HEK293 (cell line): ENCODE results near the gene ALLC.

Experiments
- CTCF ChIA-PET: fragments of 350-600 bp; formaldehyde crosslinking; extraction: SDS; loops from one replicate; lab custom pipeline; 2021; ENCODE audit warnings: antibody characterized with exemption; lab: Yijun Ruan, JAX
- POLR2A ChIA-PET: fragments of 300-600 bp; formaldehyde crosslinking; extraction: SDS; loops from one replicate; lab custom pipeline; 2020; ENCODE audit warnings: antibody characterized with exemption, inconsistent platforms; lab: Yijun Ruan, JAX
- H3K27ac ChIP-seq: fragments of 200-500 bp; sonication (Bioruptor generic); 2 replicates; pipeline ENCODE4 v1.5.1; 2014; ENCODE audit warnings: low read depth, low read length, control low read depth, inconsistent platforms; ENCODE audit errors: extremely low read depth
- H3K36me3 ChIP-seq, 2 experiments: fragments of 200-500 bp in 1 of 2; sonication (Bioruptor generic) in 1 of 2; 1 replicate in 1 of 2; 2 replicates in 1 of 2; pipeline ENCODE4 v1.5.1; 2014 to 2017; ENCODE audit warnings: inconsistent platforms in 2 of 2, low read length in 2 of 2; ENCODE audit not compliant: control insufficient read depth in 2 of 2, insufficient read depth in 1 of 2
- H3K4me1 ChIP-seq: fragments of 200-500 bp; sonication (Bioruptor generic); 2 replicates; pipeline ENCODE4 v1.5.1; 2014; ENCODE audit warnings: mild to moderate bottlenecking, low read length, inconsistent platforms; ENCODE audit not compliant: control insufficient read depth, insufficient read depth
- H3K4me3 ChIP-seq: 2 replicates; pipeline ENCODE4 v1.5.1; 2011; ENCODE audit warnings: low read depth, mild to moderate bottlenecking, control low read depth, low read length, moderate library complexity
- H3K9me3 ChIP-seq: fragments of 200-500 bp; sonication (Bioruptor generic); 2 replicates; pipeline ENCODE4 v1.5.1; 2014; ENCODE audit warnings: low read depth, low read length, inconsistent platforms; ENCODE audit not compliant: control insufficient read depth, insufficient read depth
- BCL11B ChIP-seq: fragments of 450-650 bp; formaldehyde crosslinking; IDR thresholded peaks from 2 replicates; pipeline ENCODE4 v1.5.1; 2016; ENCODE audit warnings: low read depth, missing biosample characterization, missing genetic modification characterization
- GLI2 ChIP-seq: fragments of 450-650 bp; formaldehyde crosslinking; IDR thresholded peaks from 2 replicates; pipeline ENCODE4; 2017; ENCODE audit warnings: missing biosample characterization, missing genetic modification characterization, low read depth, borderline replicate concordance
- HOXD13 ChIP-seq: sonication (generic); formaldehyde crosslinking; IDR thresholded peaks from 2 replicates; pipeline ENCODE4 v1.8.0; 2022; ENCODE audit warnings: missing genetic modification reagents, borderline replicate concordance
- MYNN ChIP-seq: fragments of 450-650 bp; formaldehyde crosslinking; IDR thresholded peaks from 2 replicates; pipeline ENCODE4 v1.5.1; 2016; ENCODE audit warnings: missing biosample characterization, missing genetic modification characterization, borderline replicate concordance
- MZF1 ChIP-seq: fragments of 450-650 bp; formaldehyde crosslinking; IDR thresholded peaks from 2 replicates; pipeline ENCODE4 v1.5.1; 2017; ENCODE audit warnings: missing biosample characterization, missing genetic modification characterization, borderline replicate concordance
- OVOL3 ChIP-seq: fragments of 450-650 bp; formaldehyde crosslinking; IDR thresholded peaks from 2 replicates; pipeline ENCODE4 v1.5.1; 2016; ENCODE audit warnings: missing biosample characterization, missing genetic modification characterization
- RBAK ChIP-seq: fragments of 450-650 bp; formaldehyde crosslinking; IDR thresholded peaks from 2 replicates; pipeline ENCODE4 v1.5.1; 2016; ENCODE audit warnings: missing biosample characterization, missing genetic modification characterization
- YY1 ChIP-seq: fragments of 450-650 bp; formaldehyde crosslinking; IDR thresholded peaks from 2 replicates; pipeline ENCODE4 v1.5.1; 2018; ENCODE audit warnings: missing biosample characterization, missing genetic modification characterization
- ZFP41 ChIP-seq: fragments of 450-650 bp; formaldehyde crosslinking; IDR thresholded peaks from 2 replicates; pipeline ENCODE4 v1.5.1; 2016; ENCODE audit warnings: missing biosample characterization, missing genetic modification characterization, borderline replicate concordance
- ZNF10 ChIP-seq: fragments of 450-650 bp; formaldehyde crosslinking; IDR thresholded peaks from 2 replicates; pipeline ENCODE4 v1.5.1; 2017; ENCODE audit warnings: missing biosample characterization, missing genetic modification characterization
- ZNF211 ChIP-seq: fragments of 450-650 bp; formaldehyde crosslinking; IDR thresholded peaks from 2 replicates; pipeline ENCODE4 v1.5.1; 2016; ENCODE audit warnings: low read depth, missing biosample characterization, missing genetic modification characterization
- ZNF214 ChIP-seq: fragments of 450-650 bp; formaldehyde crosslinking; IDR thresholded peaks from 2 replicates; pipeline ENCODE4 v1.5.1; 2017; ENCODE audit warnings: missing biosample characterization, mild to moderate bottlenecking, missing genetic modification characterization, borderline replicate concordance
- ZNF311 ChIP-seq: fragments of 450-650 bp; formaldehyde crosslinking; IDR thresholded peaks from 2 replicates; pipeline ENCODE4 v1.5.1; 2017; ENCODE audit warnings: missing biosample characterization, missing genetic modification characterization, borderline replicate concordance
- ZNF341 ChIP-seq: fragments of 450-650 bp; formaldehyde crosslinking; IDR thresholded peaks from 2 replicates; pipeline ENCODE4; 2016; ENCODE audit warnings: low read depth, missing biosample characterization, missing genetic modification characterization
- ZNF48 ChIP-seq: fragments of 450-650 bp; formaldehyde crosslinking; IDR thresholded peaks from 2 replicates; pipeline ENCODE4 v1.5.1; 2016; ENCODE audit warnings: missing biosample characterization, missing genetic modification characterization
- ZNF529 ChIP-seq: fragments of 450-650 bp; formaldehyde crosslinking; IDR thresholded peaks from 2 replicates; pipeline ENCODE4 v1.5.1; 2017; ENCODE audit warnings: missing genetic modification characterization, missing biosample characterization; ENCODE audit not compliant: insufficient replicate concordance
- ZNF544 ChIP-seq: fragments of 450-650 bp; formaldehyde crosslinking; IDR thresholded peaks from 2 replicates; pipeline ENCODE4 v1.5.0; 2017; ENCODE audit warnings: missing biosample characterization, missing genetic modification characterization
- ZNF548 ChIP-seq: fragments of 450-650 bp; formaldehyde crosslinking; IDR thresholded peaks from 2 replicates; pipeline ENCODE4 v1.5.1; 2016; ENCODE audit warnings: missing biosample characterization, missing genetic modification characterization
- ZNF571 ChIP-seq: fragments of 450-650 bp; formaldehyde crosslinking; IDR thresholded peaks from 2 replicates; pipeline ENCODE4 v1.5.0; 2017; ENCODE audit warnings: missing biosample characterization, missing genetic modification characterization
- ZNF610 ChIP-seq: fragments of 450-650 bp; formaldehyde crosslinking; IDR thresholded peaks from 2 replicates; pipeline ENCODE4 v1.5.1; 2016; ENCODE audit warnings: missing biosample characterization, missing genetic modification characterization, borderline replicate concordance
- ZNF623 ChIP-seq: fragments of 450-650 bp; formaldehyde crosslinking; IDR thresholded peaks from 2 replicates; pipeline ENCODE4 v1.5.1; 2016; ENCODE audit warnings: missing biosample characterization, missing genetic modification characterization
- ZNF654 ChIP-seq: fragments of 450-650 bp; formaldehyde crosslinking; IDR thresholded peaks from 2 replicates; pipeline ENCODE4 v1.5.1; 2016; ENCODE audit warnings: low read depth, missing biosample characterization, missing genetic modification characterization
- ZNF664 ChIP-seq: fragments of 450-650 bp; formaldehyde crosslinking; IDR thresholded peaks from 2 replicates; pipeline ENCODE4 v1.5.1; 2016; ENCODE audit warnings: missing biosample characterization, missing genetic modification characterization
- ZNF677 ChIP-seq: fragments of 450-650 bp; IDR thresholded peaks from 2 replicates; pipeline ENCODE4 v1.5.0; 2018; ENCODE audit warnings: missing biosample characterization, mild to moderate bottlenecking, missing genetic modification characterization, moderate library complexity
- ZXDB ChIP-seq: fragments of 450-650 bp; formaldehyde crosslinking; IDR thresholded peaks from 2 replicates; pipeline ENCODE4 v1.5.1; 2016; ENCODE audit warnings: missing biosample characterization, missing genetic modification characterization
- TF ChIP-seq, protein P1 (sequence below): fragments of 450-650 bp; formaldehyde crosslinking; IDR thresholded peaks from 2 replicates; pipeline ENCODE4 v1.5.1; 2017; ENCODE audit warnings: missing biosample characterization, missing genetic modification characterization
- TF ChIP-seq, protein P2 (sequence below): fragments of 450-650 bp; formaldehyde crosslinking; IDR thresholded peaks from 2 replicates; pipeline ENCODE4 v1.5.1; 2016; ENCODE audit warnings: missing biosample characterization, missing genetic modification characterization
- TF ChIP-seq, protein P3 (sequence below): fragments of 450-650 bp; IDR thresholded peaks from 2 replicates; pipeline ENCODE4 v1.5.1; 2018; ENCODE audit warnings: missing biosample characterization, missing genetic modification characterization
- TF ChIP-seq, protein P4 (sequence below): fragments of 450-650 bp; formaldehyde crosslinking; IDR thresholded peaks from 2 replicates; pipeline ENCODE4 v1.5.1; 2016; ENCODE audit warnings: missing biosample characterization, missing genetic modification characterization

ALLC gene

DNA sequence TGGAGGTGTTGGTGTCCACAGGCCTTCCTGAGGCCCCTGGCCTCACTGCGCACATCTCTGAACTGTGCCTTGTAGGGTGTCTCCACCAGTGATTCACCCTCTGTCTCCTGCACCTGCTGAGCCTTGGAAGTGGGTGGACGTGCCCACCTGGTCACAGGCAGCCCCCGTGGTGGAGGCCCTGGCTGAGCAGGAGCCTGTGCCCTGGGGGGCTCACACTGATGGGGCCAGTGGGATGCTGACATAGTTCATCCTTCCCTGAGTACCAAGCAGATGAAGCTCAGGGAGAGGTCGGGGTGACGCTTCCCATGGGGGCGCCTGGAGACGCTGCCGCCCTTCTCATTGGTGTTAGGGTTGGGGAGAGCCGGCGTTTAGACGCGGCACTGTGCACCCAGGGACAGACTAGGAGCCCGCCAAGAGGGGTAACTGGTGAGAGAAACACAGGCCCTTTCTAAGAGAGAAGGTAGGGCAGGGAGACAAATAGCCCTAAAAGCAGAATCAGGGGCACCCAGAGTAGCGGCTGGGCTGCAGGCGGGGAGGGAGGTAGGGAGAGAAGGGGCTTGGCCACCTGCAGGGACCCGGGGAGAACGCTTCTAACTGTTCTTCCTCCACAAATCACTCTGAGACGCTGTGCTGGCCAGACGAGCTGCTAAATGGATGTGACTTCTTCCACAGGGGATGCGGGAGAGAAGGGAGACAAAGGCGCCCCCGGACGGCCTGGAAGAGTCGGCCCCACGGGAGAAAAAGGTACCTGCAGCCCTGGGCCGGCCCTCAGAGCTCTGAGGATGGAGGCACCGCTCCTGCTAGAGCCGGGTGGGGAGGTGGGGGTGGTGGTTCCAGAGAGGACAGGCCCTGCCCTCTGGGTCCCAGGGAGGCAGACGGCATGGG lies 45.1 kb upstream of the ALLC start:
- Histone ChIP-seq H3K27ac (no peak overlapping the region), H3K4me3 (no peak overlapping the region), H3K36me3 (no peaks in the 10 kb centered on the region), H3K4me1 (no peaks in the 10 kb centered on the region), H3K9me3 (no peaks in the 10 kb centered on the region)
- ChIA-PET POLR2A (no interaction called here), CTCF (interaction anchor here (0.6 kb wide), 1 partner anchor 52 kb away, joined by 8 read pairs; no protein-coding TSS in a partner anchor)
- TF ChIP-seq HOXD13 (no peak), ZNF341 (tag by site-specific recombination) (no peak), ZNF571 (tag by site-specific recombination) (no peak), BCL11B (tag by site-specific recombination) (no peak), GLI2 (tag by site-specific recombination) (no peak), ZXDB (tag by site-specific recombination) (no peak), ZNF544 (tag by site-specific recombination) (no peak), MZF1 (tag by site-specific recombination) (no peak), ZNF48 (tag by site-specific recombination) (no peak), OVOL3 (tag by site-specific recombination) (no peak), ZFP41 (tag by site-specific recombination) (no peak)
- TF ChIP-seq, protein P1, sequence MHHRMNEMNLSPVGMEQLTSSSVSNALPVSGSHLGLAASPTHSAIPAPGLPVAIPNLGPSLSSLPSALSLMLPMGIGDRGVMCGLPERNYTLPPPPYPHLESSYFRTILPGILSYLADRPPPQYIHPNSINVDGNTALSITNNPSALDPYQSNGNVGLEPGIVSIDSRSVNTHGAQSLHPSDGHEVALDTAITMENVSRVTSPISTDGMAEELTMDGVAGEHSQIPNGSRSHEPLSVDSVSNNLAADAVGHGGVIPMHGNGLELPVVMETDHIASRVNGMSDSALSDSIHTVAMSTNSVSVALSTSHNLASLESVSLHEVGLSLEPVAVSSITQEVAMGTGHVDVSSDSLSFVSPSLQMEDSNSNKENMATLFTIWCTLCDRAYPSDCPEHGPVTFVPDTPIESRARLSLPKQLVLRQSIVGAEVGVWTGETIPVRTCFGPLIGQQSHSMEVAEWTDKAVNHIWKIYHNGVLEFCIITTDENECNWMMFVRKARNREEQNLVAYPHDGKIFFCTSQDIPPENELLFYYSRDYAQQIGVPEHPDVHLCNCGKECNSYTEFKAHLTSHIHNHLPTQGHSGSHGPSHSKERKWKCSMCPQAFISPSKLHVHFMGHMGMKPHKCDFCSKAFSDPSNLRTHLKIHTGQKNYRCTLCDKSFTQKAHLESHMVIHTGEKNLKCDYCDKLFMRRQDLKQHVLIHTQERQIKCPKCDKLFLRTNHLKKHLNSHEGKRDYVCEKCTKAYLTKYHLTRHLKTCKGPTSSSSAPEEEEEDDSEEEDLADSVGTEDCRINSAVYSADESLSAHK (tag by site-specific recombination): no peak
- TF ChIP-seq, protein P2, sequence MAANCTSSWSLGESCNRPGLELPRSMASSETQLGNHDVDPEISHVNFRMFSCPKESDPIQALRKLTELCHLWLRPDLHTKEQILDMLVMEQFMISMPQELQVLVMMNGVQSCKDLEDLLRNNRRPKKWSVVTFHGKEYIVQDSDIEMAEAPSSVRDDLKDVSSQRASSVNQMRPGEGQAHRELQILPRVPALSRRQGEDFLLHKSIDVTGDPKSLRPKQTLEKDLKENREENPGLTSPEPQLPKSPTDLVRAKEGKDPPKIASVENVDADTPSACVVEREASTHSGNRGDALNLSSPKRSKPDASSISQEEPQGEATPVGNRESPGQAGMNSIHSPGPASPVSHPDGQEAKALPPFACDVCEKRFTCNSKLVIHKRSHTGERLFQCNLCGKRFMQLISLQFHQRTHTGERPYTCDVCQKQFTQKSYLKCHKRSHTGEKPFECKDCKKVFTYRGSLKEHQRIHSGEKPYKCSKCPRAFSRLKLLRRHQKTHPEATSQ (tag by site-specific recombination): no peak

DNA sequence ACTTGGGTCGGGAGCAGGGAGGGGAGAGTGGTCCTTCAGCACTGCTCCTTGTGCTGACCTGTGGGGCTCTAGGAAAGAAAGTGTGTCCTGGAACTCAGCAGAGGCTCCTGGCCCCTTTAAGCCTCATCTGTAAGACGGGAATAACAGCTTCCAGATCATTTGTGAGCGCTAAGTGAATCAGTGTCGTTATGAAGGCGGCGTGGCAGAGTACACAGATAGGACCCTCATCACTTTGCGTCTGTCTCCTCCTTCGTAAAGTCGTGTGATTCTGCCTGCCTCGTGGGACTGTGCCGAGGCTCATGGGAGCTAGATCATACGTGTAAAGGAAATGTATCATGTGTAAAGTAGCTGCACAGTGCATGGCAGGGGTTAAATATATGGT lies 44.5 kb upstream of the ALLC start:
- CTCF ChIA-PET: no interaction called here
- Histone ChIP-seq H3K9me3 (no peaks in the 10 kb centered on the region), H3K4me1 (no peaks in the 10 kb centered on the region), H3K36me3 (no peaks in the 10 kb centered on the region), H3K4me3 (no peak overlapping the region), H3K27ac (no peak overlapping the region)
- POLR2A ChIA-PET: no interaction called here
- TF ChIP-seq ZNF654 (no peak), YY1 (tag by site-specific recombination) (no peak), ZNF664 (tag by site-specific recombination) (no peak), ZNF10 (tag by site-specific recombination) (no peak), ZNF677 (no peak), ZNF214 (tag by site-specific recombination) (no peak), ZNF623 (no peak), ZNF610 (no peak), ZNF341 (tag by site-specific recombination) (no peak), ZNF311 (tag by site-specific recombination) (no peak), RBAK (tag by site-specific recombination) (no peak), ZNF548 (tag by site-specific recombination) (no peak), ZNF529 (tag by site-specific recombination) (no peak), ZNF211 (no peak), MYNN (tag by site-specific recombination) (no peak)
- TF ChIP-seq, protein P3, sequence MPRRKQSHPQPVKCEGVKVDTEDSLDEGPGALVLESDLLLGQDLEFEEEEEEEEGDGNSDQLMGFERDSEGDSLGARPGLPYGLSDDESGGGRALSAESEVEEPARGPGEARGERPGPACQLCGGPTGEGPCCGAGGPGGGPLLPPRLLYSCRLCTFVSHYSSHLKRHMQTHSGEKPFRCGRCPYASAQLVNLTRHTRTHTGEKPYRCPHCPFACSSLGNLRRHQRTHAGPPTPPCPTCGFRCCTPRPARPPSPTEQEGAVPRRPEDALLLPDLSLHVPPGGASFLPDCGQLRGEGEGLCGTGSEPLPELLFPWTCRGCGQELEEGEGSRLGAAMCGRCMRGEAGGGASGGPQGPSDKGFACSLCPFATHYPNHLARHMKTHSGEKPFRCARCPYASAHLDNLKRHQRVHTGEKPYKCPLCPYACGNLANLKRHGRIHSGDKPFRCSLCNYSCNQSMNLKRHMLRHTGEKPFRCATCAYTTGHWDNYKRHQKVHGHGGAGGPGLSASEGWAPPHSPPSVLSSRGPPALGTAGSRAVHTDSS (tag by site-specific recombination): no peak
- TF ChIP-seq, protein P4, sequence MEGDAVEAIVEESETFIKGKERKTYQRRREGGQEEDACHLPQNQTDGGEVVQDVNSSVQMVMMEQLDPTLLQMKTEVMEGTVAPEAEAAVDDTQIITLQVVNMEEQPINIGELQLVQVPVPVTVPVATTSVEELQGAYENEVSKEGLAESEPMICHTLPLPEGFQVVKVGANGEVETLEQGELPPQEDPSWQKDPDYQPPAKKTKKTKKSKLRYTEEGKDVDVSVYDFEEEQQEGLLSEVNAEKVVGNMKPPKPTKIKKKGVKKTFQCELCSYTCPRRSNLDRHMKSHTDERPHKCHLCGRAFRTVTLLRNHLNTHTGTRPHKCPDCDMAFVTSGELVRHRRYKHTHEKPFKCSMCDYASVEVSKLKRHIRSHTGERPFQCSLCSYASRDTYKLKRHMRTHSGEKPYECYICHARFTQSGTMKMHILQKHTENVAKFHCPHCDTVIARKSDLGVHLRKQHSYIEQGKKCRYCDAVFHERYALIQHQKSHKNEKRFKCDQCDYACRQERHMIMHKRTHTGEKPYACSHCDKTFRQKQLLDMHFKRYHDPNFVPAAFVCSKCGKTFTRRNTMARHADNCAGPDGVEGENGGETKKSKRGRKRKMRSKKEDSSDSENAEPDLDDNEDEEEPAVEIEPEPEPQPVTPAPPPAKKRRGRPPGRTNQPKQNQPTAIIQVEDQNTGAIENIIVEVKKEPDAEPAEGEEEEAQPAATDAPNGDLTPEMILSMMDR (tag by site-specific recombination): no peak
